IMR-90 (cell line): Measurements from ENCODE around the gene WNT9B. TPM values are rescaled to one million over a fixed set of nuclear protein-coding genes. Genes with fewer than 3 reads are reported as not detected.
A peak's percentile ranks its signal among the peaks of the same experiment; 100 is the strongest.

ENCODE experiments used
- ATAC-seq: fragments of 200-7000 bp; cut with Tn5 transposase; 2 replicates; pipeline ENCODE4 v1.9.1; 2020; ENCODE audit warnings: low read depth, mild to moderate bottlenecking, moderate library complexity
- BruUV-seq: library from RNA; stranded (reverse); fragments of 400-500 nt; replicated peaks from 2 replicates; lab custom pipeline; 2021; lab: Mats Ljungman, UMichigan
- CTCF ChIA-PET: fragments of 300-600 bp; formaldehyde crosslinking; extraction: SDS; loops from one replicate; lab custom pipeline; 2021; ENCODE audit warnings: antibody characterized with exemption; lab: Yijun Ruan, JAX
- POLR2A ChIA-PET: fragments of 300-600 bp; sonication (Branson Sonifier 250); formaldehyde crosslinking; loops from one replicate; lab custom pipeline; 2022; ENCODE audit warnings: antibody characterized with exemption; ENCODE audit not compliant: unreplicated experiment; lab: Charles Lee
- DNase-seq: peaks from one replicate; pipeline ENCODE4 v3.0.0; 2013
- H2AFZ ChIP-seq: replicated peaks from 2 replicates; pipeline ENCODE3; 2013; ENCODE audit warnings: low read length, mild to moderate bottlenecking; ENCODE audit not compliant: poor library complexity
- H2AK5ac ChIP-seq: 2 replicates; pipeline ENCODE4 v1.6.1; 2013; ENCODE audit warnings: low read depth, low read length, inconsistent platforms
- H2AK9ac ChIP-seq: replicated peaks from 2 replicates; pipeline ENCODE3; 2013; ENCODE audit warnings: mild to moderate bottlenecking, low read depth, low read length, moderate library complexity; ENCODE audit not compliant: poor library complexity
- H2BK120ac ChIP-seq: 2 replicates; pipeline ENCODE4 v1.6.1; 2013; ENCODE audit warnings: low read depth, low read length, inconsistent platforms
- H2BK15ac ChIP-seq: 3 replicates; pipeline ENCODE4 v1.6.1; 2013; ENCODE audit warnings: low read depth, low read length, inconsistent platforms
- H2BK20ac ChIP-seq: 2 replicates; pipeline ENCODE4 v1.6.1; 2013; ENCODE audit warnings: low read depth, mild to moderate bottlenecking, inconsistent platforms, low read length, moderate library complexity
- H2BK5ac ChIP-seq: 2 replicates; pipeline ENCODE4 v1.6.1; 2013; ENCODE audit warnings: mild to moderate bottlenecking, low read depth, low read length, inconsistent platforms; ENCODE audit not compliant: poor library complexity, severe bottlenecking
- H3K14ac ChIP-seq: replicated peaks from 2 replicates; pipeline ENCODE4 v1.6.1; 2013; ENCODE audit warnings: low read depth, low read length, inconsistent platforms
- H3K18ac ChIP-seq: 2 replicates; pipeline ENCODE4 v1.6.1; 2013; ENCODE audit warnings: low read depth, low read length, control low read depth
- H3K23ac ChIP-seq: 2 replicates; pipeline ENCODE4 v1.6.1; 2013; ENCODE audit warnings: low read depth, low read length, inconsistent platforms
- H3K27ac ChIP-seq: 2 replicates; pipeline ENCODE4 v1.5.1; 2013; ENCODE audit warnings: mild to moderate bottlenecking, control low read depth, low read length; ENCODE audit not compliant: insufficient read depth
- H3K27me3 ChIP-seq: 2 replicates; pipeline ENCODE4 v1.6.1; 2013; ENCODE audit warnings: low read length; ENCODE audit not compliant: control insufficient read depth, insufficient read depth
- H3K36me3 ChIP-seq: 2 replicates; pipeline ENCODE4 v1.6.1; 2013; ENCODE audit warnings: low read length, mixed read lengths; ENCODE audit not compliant: control insufficient read depth, insufficient read depth
- H3K4ac ChIP-seq: 2 replicates; pipeline ENCODE4 v1.6.1; 2013; ENCODE audit warnings: low read depth, low read length, inconsistent platforms
- H3K4me1 ChIP-seq: 2 replicates; pipeline ENCODE4 v1.6.1; 2013; ENCODE audit warnings: low read length, mixed read lengths; ENCODE audit not compliant: control insufficient read depth, insufficient read depth
- H3K4me2 ChIP-seq: 2 replicates; pipeline ENCODE4 v1.6.1; 2013; ENCODE audit warnings: low read depth, mild to moderate bottlenecking, control low read depth, low read length, moderate library complexity
- H3K4me3 ChIP-seq: 2 replicates; pipeline ENCODE4 v1.5.1; 2013; ENCODE audit warnings: low read depth, mild to moderate bottlenecking, control low read depth, low read length, moderate library complexity; ENCODE audit not compliant: insufficient read depth
- H3K56ac ChIP-seq: 2 replicates; pipeline ENCODE4 v1.6.1; 2013; ENCODE audit warnings: low read length, inconsistent platforms; ENCODE audit not compliant: insufficient read depth; ENCODE audit errors: extremely low read depth
- H3K79me1 ChIP-seq, 2 experiments: 2 replicates each; pipeline ENCODE4 v1.6.1; 2013; ENCODE audit warnings: low read length in 2 of 2, inconsistent platforms in 1 of 2, low read depth in 1 of 2
- H3K9ac ChIP-seq: 2 replicates; pipeline ENCODE4 v1.6.1; 2013; ENCODE audit warnings: low read depth, low read length, control low read depth
- H3K9me1 ChIP-seq: 2 replicates; pipeline ENCODE4 v1.6.1; 2013; ENCODE audit warnings: low read length, inconsistent platforms; ENCODE audit not compliant: insufficient read depth
- H3K9me3 ChIP-seq: 2 replicates; pipeline ENCODE4 v1.6.1; 2013; ENCODE audit warnings: low read length; ENCODE audit not compliant: control insufficient read depth, insufficient read depth
- H4K20me1 ChIP-seq: 2 replicates; pipeline ENCODE4 v1.6.1; 2013; ENCODE audit warnings: low read length, inconsistent platforms; ENCODE audit not compliant: insufficient read depth
- H4K5ac ChIP-seq: 2 replicates; pipeline ENCODE4 v1.6.1; 2013; ENCODE audit warnings: mild to moderate bottlenecking, low read depth, low read length, control low read depth
- H4K8ac ChIP-seq, 2 experiments: 2 replicates each; pipeline ENCODE4 v1.6.1; 2013; ENCODE audit warnings: low read depth in 2 of 2, low read length in 2 of 2, control low read depth in 1 of 2, inconsistent platforms in 1 of 2
- H4K91ac ChIP-seq: 2 replicates; pipeline ENCODE4 v1.6.1; 2013; ENCODE audit warnings: low read depth, low read length, inconsistent platforms; ENCODE audit not compliant: insufficient read depth
- BHLHE40 ChIP-seq: fragments of 150-350 bp; IDR thresholded peaks from 2 replicates; pipeline ENCODE4 v1.6.1; 2016; ENCODE audit warnings: mild to moderate bottlenecking, low read depth, low read length
- POLR2A ChIP-seq: IDR thresholded peaks from 2 replicates; pipeline ENCODE4 v1.6.1; 2012; ENCODE audit warnings: mild to moderate bottlenecking, low read depth, low read length
- WGBS, 2 experiments: methylation state at CpG; one replicate each; pipeline versions ENCODE4 v1.1.5 to v1.1.7; 2013; ENCODE audit warnings: missing lambda C conversion rate in 2 of 2; ENCODE audit not compliant: insufficient read length in 1 of 2; ENCODE audit errors: extremely low coverage in 2 of 2; 5-methylcytosine and 5-hydroxymethylcytosine counted together
- dilution Hi-C: fragments of 300-500 bp; cut with HindIII; formaldehyde crosslinking; loops from one replicate; pipeline ENCODE4 v1.14.3; 2018; ENCODE audit warnings: low sequenced_read_pairs; ENCODE audit not compliant: unreplicated experiment
- in situ Hi-C: fragments of 300-500 bp; cut with MboI; formaldehyde crosslinking; loops from 3 replicates; pipeline ENCODE4 v1.14.3; 2019; ENCODE audit warnings: low sequenced_read_pairs, inconsistent platforms, mixed read lengths
- intact Hi-C: fragments of 100-400 bp; cut with micrococcal nuclease; formaldehyde crosslinking; loops from 2 replicates; pipeline ENCODE4 v1.10.0; 2022
- polyA plus RNA-seq, 3 experiments: library from polyadenylated mRNA; depleted of rRNA; stranded (reverse); fragments of >200 nt; gene quantifications; 2 replicates each; pipeline ENCODE4 v1.2.3, GENCODE V29; 2012; ENCODE audit warnings: low replicate concordance in 1 of 3
- total RNA-seq: library from RNA; depleted of rRNA; stranded (reverse); fragments of >200 nt; gene quantifications from 2 replicates; pipeline ENCODE4 v1.2.3, GENCODE V29; 2012

Gene WNT9B
- total and polyA plus RNA-seq, 2 of the 4 experiments (the other 2 are of a cell fraction): not detected

- Histone ChIP-seq H3K9me3 (no peaks in the 10 kb centered on the region; the same call in 1 of the 2 replicates), H2AK5ac (no peak overlapping the region), H2AFZ (peak overlapping the region; percentile 67), H3K27me3 (peaks cover 92% of the 10 kb centered on the region), H3K27ac (no peak overlapping the region), H3K4ac (no peak overlapping the region), H2AK9ac (no peak overlapping the region), H4K8ac (no peak overlapping the region), H4K91ac (no peak overlapping the region), H2BK20ac (no peak overlapping the region), H4K5ac (no peak overlapping the region), H4K20me1 (no peaks in the 10 kb centered on the region; the same call in 1 of the 2 replicates), H2BK120ac (no peak overlapping the region), H3K4me3 (no peak overlapping the region; the same call in 1 of the 2 replicates), H3K23ac (no peak overlapping the region), H2BK5ac (no peak overlapping the region), H3K14ac (no peak overlapping the region), H2BK15ac (no peak overlapping the region), H3K18ac (no peak overlapping the region), H3K56ac (no peak overlapping the region), H3K4me2 (peak overlapping the region; percentile 45; the same call in 1 of the 2 replicates), H3K36me3 (no peaks in the 10 kb centered on the region; the same call in 1 of the 2 replicates), H3K4me1 (peaks cover 2% of the 10 kb centered on the region; the same call in 1 of the 2 replicates), H3K9me1 (no peaks in the 10 kb centered on the region), H3K79me1 (no peaks in the 10 kb centered on the region), H3K9ac (no peak overlapping the region)
- ChIA-PET POLR2A (no interaction called here), CTCF (no interaction called here)
- dilution Hi-C loops: no loop called here
- ATAC-seq (peak; percentile 18), DNase-seq (no peak)
- intact Hi-C loops: loop anchor here (5.0 kb wide), 1 partner anchor 47 kb away; no protein-coding TSS in a partner anchor
- TF ChIP-seq POLR2A: no peak
- peak; percentile 21; the same call in 1 of the 2 replicates for TF ChIP-seq BHLHE40
- WGBS, 2 experiments: 5% methylated on average over 27 of the region's 72 CpGs; no CpG with 5 or more reads in 1 of the 2 experiments
- BruUV-seq: no TSS peak
- in situ Hi-C loops: no loop called here
Measured at GRCh38 chr17:46818929-46819859, 32.2 kb upstream of the WNT9B start.
